Transverse colon (tissue), 4 donors: Measurements from ENCODE around the gene TMC6. TPM values are rescaled to one million over a fixed set of nuclear protein-coding genes. Genes with fewer than 3 reads are reported as not detected.

Source experiments
- DNase-seq: peaks from one replicate; pipeline ENCODE4 v3.0.0-alpha.2; 2019
- H3K27ac ChIP-seq, 4 donors: fragments of 200-600 bp; sonication (generic); 2 replicates each; pipeline ENCODE4 v1.5.1; 2016 to 2018; ENCODE audit warnings: inconsistent platforms in 4 of 4
- H3K27me3 ChIP-seq: fragments of 200-600 bp; sonication (generic); 2 replicates; pipeline ENCODE4 v1.5.1; 2017; ENCODE audit warnings: inconsistent platforms
- H3K36me3 ChIP-seq, 4 donors: fragments of 200-600 bp; sonication (generic); 2 replicates each; pipeline ENCODE4 v1.5.1; 2017 to 2019; ENCODE audit warnings: inconsistent platforms in 4 of 4
- H3K4me1 ChIP-seq, 4 donors: fragments of 200-600 bp; sonication (generic); 2 replicates each; pipeline ENCODE4 v1.5.1; 2017 to 2020; ENCODE audit warnings: inconsistent platforms in 4 of 4
- H3K4me3 ChIP-seq, 4 donors: fragments of 200-600 bp; sonication (generic); 1 replicate in 1 of 4; 2 replicates in 3 of 4; pipeline versions ENCODE4 v1.5.1 to v1.6.1; 2017 to 2019; ENCODE audit warnings: inconsistent platforms in 4 of 4
- H3K9me3 ChIP-seq, 2 donors: fragments of 200-600 bp; sonication (generic); 2 replicates each; pipeline ENCODE4 v1.5.1; 2017 to 2019; ENCODE audit warnings: inconsistent platforms in 2 of 2
- EP300 ChIP-seq: sonication (generic); formaldehyde crosslinking; IDR thresholded peaks from one replicate; pipeline ENCODE4 v1.6.1; 2017; ENCODE audit warnings: antibody characterized with exemption, low read depth
- POLR2A ChIP-seq: fragments of 450-650 bp; IDR thresholded peaks from one replicate; pipeline ENCODE4 v1.6.1; 2016; ENCODE audit warnings: antibody characterized with exemption, mild to moderate bottlenecking, moderate library complexity
- POLR2AphosphoS5 ChIP-seq, 3 donors: sonication (generic); formaldehyde crosslinking; IDR thresholded peaks; one replicate each; pipeline ENCODE4 v1.6.1; 2016; ENCODE audit warnings: antibody characterized with exemption in 3 of 3
- WGBS, 2 donors: methylation state at CpG; one replicate each; pipeline ENCODE4 v1.1.5; 2018; ENCODE audit warnings: low coverage in 1 of 2; 5-methylcytosine and 5-hydroxymethylcytosine counted together
- in situ Hi-C, 4 donors: fragments of 200-750 bp; cut with MboI; loops; one replicate each; pipeline versions ENCODE4 v1.15.0 to v1.15.1; 2017; ENCODE audit warnings: low sequenced_read_pairs in 3 of 4, low pct_ligation_motif_present in 1 of 4, low pct_unique_long_range_greater_than_20kb in 1 of 4
- intact Hi-C: fragments of 100-400 bp; cut with DNase I; formaldehyde crosslinking; loops from one replicate; pipeline ENCODE4 v1.15.1; 2023; ENCODE audit warnings: low total_unique reads
- total RNA-seq, 4 donors: library from RNA; depleted of rRNA; stranded (reverse); fragments of >200 nt; gene quantifications; one replicate each; pipeline ENCODE4 v1.1.0, GENCODE V29; 2016
- TF ChIP-seq, protein P1 (sequence below), 5 experiments: fragments of 200-600 bp in 3 of 5; fragments of 450-650 bp in 2 of 5; sonication (generic) in 3 of 5; IDR thresholded peaks; 1 replicate in 2 of 5; 2 replicates in 3 of 5; pipeline ENCODE4 v1.5.1; 2016 to 2017; ENCODE audit warnings: antibody characterized with exemption in 5 of 5, inconsistent platforms in 3 of 5, mild to moderate bottlenecking in 2 of 5, moderate library complexity in 1 of 5

The TMC6 gene
- total RNA-seq, 4 donors from 2014 or later, result 39.7 to 181 (median 68.0) TPM

DNA sequence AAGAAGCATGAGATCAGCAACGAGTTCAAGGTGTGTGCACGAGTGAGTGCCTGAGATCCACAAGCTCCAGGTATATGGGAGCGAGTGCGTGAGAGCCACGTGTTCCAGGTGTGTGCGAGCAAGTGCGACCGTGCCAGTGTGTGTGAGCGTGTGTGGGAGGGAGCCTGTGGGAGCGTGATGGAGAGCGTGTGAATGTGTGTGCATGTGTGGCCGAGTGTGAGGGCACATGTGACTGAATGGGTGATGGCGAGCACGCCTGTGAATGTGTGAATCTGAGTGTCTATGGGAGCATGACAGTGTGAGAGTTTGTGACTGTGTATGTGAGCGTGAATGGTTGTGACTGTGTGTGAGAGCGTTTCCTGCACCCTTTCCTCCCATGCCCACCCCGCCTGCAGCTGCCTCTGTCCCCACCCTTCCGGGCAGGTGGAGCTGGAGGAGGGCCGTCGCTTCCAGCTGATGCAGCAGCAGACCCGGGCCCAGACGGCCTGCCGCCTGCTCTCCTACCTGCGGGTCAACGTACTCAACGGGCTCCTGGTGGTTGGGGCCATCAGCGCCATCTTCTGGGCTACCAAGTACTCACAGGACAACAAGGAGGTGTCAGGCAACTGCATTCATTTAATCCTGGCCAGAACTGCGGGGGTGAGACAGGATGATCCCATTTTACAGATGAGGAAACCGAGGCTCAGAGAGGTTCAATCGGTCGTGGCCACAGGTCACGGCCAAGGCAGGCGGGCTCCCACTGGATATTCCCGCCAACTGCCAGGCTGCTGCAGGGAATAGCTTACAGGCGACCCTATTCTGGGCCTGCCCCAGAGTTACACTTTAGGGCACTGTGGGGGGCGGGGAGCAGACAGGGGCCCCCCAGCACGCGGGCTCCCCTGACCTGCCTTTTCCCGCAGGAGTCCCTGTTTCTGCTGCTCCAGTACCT, 5.7 kb upstream of the TMC6 start:
- Histone ChIP-seq H3K4me3 (no peak overlapping the region), H3K9me3 (no peaks in the 10 kb centered on the region), H3K4me1 (peaks cover 15 to 32% (median 20%) of the 10 kb centered on the region in 4 donors), H3K27ac (peak overlapping the region in 1 of 4 donors; percentile 88), H3K27me3 (peaks cover 16% of the 10 kb centered on the region), H3K36me3 (no peaks in the 10 kb centered on the region)
- WGBS, 2 donors, result 44 to 69% methylated on average over 12 to 39 of the region's 39 CpGs
- intact Hi-C loops (no loop called here), in situ Hi-C loops (no loop called here)
- TF ChIP-seq, protein P1, sequence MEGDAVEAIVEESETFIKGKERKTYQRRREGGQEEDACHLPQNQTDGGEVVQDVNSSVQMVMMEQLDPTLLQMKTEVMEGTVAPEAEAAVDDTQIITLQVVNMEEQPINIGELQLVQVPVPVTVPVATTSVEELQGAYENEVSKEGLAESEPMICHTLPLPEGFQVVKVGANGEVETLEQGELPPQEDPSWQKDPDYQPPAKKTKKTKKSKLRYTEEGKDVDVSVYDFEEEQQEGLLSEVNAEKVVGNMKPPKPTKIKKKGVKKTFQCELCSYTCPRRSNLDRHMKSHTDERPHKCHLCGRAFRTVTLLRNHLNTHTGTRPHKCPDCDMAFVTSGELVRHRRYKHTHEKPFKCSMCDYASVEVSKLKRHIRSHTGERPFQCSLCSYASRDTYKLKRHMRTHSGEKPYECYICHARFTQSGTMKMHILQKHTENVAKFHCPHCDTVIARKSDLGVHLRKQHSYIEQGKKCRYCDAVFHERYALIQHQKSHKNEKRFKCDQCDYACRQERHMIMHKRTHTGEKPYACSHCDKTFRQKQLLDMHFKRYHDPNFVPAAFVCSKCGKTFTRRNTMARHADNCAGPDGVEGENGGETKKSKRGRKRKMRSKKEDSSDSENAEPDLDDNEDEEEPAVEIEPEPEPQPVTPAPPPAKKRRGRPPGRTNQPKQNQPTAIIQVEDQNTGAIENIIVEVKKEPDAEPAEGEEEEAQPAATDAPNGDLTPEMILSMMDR (IDR thresholded peaks at IDR 0.05), result peak; percentile 37 to 68 (median 60)
- TF ChIP-seq POLR2A, result no peak
- DNase-seq, result peak; percentile 82

DNA sequence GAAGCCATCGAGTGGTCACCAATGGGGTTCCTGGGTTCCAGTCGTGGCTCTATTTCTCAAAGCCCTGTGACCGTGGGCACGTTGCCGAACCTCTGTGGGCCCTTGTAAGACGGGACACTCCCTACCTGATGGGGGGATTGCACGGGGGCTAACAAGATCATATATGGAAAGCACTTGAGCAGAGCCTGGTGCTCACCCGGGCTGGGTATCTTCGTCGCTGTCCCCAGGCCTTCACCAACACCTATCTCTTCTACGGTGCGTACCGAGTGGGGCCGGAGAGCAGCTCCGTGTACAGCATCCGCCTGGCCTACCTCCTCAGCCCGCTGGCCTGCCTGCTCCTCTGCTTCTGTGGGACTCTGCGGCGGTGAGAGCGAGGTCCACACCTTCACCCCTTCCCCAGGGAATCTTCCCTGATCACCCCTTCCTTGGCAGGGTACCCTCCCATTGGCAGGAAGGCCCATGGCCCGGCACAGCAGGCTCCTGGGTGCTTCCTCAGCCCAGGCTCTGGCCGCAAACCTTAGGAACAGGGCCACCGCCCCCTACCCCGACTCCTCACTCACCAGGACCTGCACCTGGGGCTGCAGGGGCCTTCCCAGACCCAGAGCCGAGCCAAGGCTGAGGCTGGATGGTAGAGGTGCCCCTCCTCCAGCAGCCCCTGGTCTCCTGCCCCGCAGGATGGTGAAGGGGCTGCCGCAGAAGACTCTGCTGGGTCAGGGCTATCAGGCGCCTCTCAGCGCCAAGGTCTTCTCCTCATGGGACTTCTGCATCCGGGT, 4.8 kb upstream of the TMC6 start:
- Histone ChIP-seq H3K27me3 (peaks cover 16% of the 10 kb centered on the region), H3K36me3 (no peaks in the 10 kb centered on the region), H3K4me1 (peaks cover 15 to 41% (median 28%) of the 10 kb centered on the region in 4 donors), H3K9me3 (no peaks in the 10 kb centered on the region), H3K4me3 (no peak overlapping the region), H3K27ac (peak overlapping the region in 1 of 4 donors; percentile 88)
- TF ChIP-seq POLR2A (no peak), EP300 (no peak), POLR2AphosphoS5 (IDR thresholded peaks at IDR 0.05) (no peak)
- TF ChIP-seq, protein P1 (IDR thresholded peaks at IDR 0.05), result no peak
- WGBS, 2 donors, result 86% methylated on average over 30 of the region's 30 CpGs; no CpG with 5 or more reads in 1 of the 2 donors
- in situ Hi-C loops (no loop called here), intact Hi-C loops (no loop called here)
- no peak for DNase-seq

DNA sequence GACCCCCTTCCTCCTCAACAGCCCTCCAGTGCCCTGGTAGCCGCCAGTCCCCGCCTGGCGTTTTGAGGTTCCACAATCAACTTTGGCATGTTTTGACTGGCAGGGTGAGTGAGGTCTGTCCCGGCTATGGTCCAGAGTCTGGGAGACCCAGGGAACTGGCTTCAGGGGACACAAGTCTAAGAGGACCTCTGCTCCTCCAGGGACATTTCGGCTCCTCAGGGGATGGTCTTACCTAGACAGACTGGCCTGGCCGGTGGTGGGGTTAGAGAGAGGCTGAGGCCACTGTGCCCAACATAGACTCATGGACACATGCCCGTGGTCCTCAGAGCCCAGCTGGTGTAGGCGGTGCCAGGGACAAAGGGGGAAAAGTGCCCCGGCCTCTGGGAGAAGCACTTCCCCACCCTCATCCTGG, 4.2 kb upstream of the TMC6 start:
- in situ Hi-C loops, result no loop called here
- Histone ChIP-seq H3K4me1 (peaks cover 15 to 46% (median 33%) of the 10 kb centered on the region in 4 donors), H3K27me3 (peaks cover 16% of the 10 kb centered on the region), H3K9me3 (no peaks in the 10 kb centered on the region), H3K36me3 (no peaks in the 10 kb centered on the region), H3K4me3 (peak overlapping the region in 1 of 4 donors; percentile 48), H3K27ac (peak overlapping the region; percentile 88 to 91 (median 90))
- intact Hi-C loops, result no loop called here
- DNase-seq, result no peak
- WGBS, 2 donors, result 72% methylated on average over 9 of the region's 9 CpGs; no CpG with 5 or more reads in 1 of the 2 donors
- TF ChIP-seq POLR2A (no peak), POLR2AphosphoS5 (IDR thresholded peaks at IDR 0.05) (no peak), EP300 (no peak)
- TF ChIP-seq, protein P1 (IDR thresholded peaks at IDR 0.05), result no peak
